Heart left ventricle (tissue), 16 donors: ENCODE results near the gene HDAC4. TPM values are rescaled to one million over a fixed set of nuclear protein-coding genes. Genes with fewer than 3 reads are reported as not detected.

Experiments used
- ATAC-seq, 4 donors: fragments of 200-7000 bp; cut with Tn5 transposase; one replicate each; pipeline ENCODE4 v1.9.1; 2020 to 2022; ENCODE audit warnings: moderate library complexity in 4 of 4, mild to moderate bottlenecking in 3 of 4, moderate number of reproducible peaks in 1 of 4
- DNase-seq, 5 donors: peaks; one replicate each; pipeline ENCODE4 v3.0.0-alpha.2; 2020
- H3K27ac ChIP-seq, 12 donors: fragments of 200-600 bp; sonication (generic) in 4 of 12; one replicate each; pipeline versions ENCODE4 v1.5.0 to v1.8.0; 2016 to 2022; ENCODE audit warnings: mild to moderate bottlenecking in 2 of 12
- H3K27me3 ChIP-seq, 9 donors: fragments of 200-600 bp; sonication (generic) in 2 of 9; one replicate each; pipeline versions ENCODE4 v1.5.1 to v1.8.0; 2016 to 2022; ENCODE audit warnings: mild to moderate bottlenecking in 3 of 9
- H3K36me3 ChIP-seq, 9 donors: fragments of 200-600 bp; sonication (generic) in 2 of 9; one replicate each; pipeline versions ENCODE4 v1.5.0 to v1.8.0; 2018 to 2022; ENCODE audit warnings: mild to moderate bottlenecking in 2 of 9
- H3K4me1 ChIP-seq, 12 donors: fragments of 200-600 bp; sonication (generic) in 4 of 12; one replicate each; pipeline versions ENCODE4 v1.5.0 to v1.8.0; 2016 to 2022; ENCODE audit warnings: mild to moderate bottlenecking in 3 of 12
- H3K4me3 ChIP-seq, 12 donors: fragments of 200-600 bp; sonication (generic) in 4 of 12; one replicate each; pipeline versions ENCODE4 v1.5.0 to v1.8.0; 2017 to 2022; ENCODE audit warnings: mild to moderate bottlenecking in 9 of 12, moderate library complexity in 4 of 12
- H3K9me3 ChIP-seq, 12 donors: fragments of 200-600 bp; sonication (generic) in 4 of 12; one replicate each; pipeline versions ENCODE4 v1.5.0 to v1.8.0; 2016 to 2022; ENCODE audit warnings: mild to moderate bottlenecking in 1 of 12
- POLR2A ChIP-seq, 2 donors: fragments of 450-650 bp; IDR thresholded peaks; one replicate each; pipeline ENCODE4 v1.6.1; 2017; ENCODE audit warnings: antibody characterized with exemption in 2 of 2, mild to moderate bottlenecking in 2 of 2, moderate library complexity in 2 of 2
- WGBS, 4 donors: extraction: QIAGEN DNeasy Blood & Tissue Kit in 2 of 4; methylation state at CpG; one replicate each; pipeline versions ENCODE4 v1.1.5 to v1.1.7; 2013 to 2018; 5-methylcytosine and 5-hydroxymethylcytosine counted together
- intact Hi-C, 10 donors: fragments of 100-400 bp; cut with DNase I; formaldehyde crosslinking; loops; one replicate each; pipeline versions ENCODE4 v1.11.1 to v1.14.2; 2022
- polyA plus RNA-seq, 2 donors: library from polyadenylated mRNA; stranded (reverse); fragments of 200-250 nt; gene quantifications; one replicate each; pipeline ENCODE4 v1.2.3, GENCODE V29; 2013
- total RNA-seq, 9 donors: library from RNA; depleted of rRNA in 2 of 9; stranded (reverse); fragments of >200 nt in 2 of 9; fragmentation: NEBNext Ultra II Directional in 3 of 9; extraction: Animal tissue kit (Norgen Biotek cat#: 25700) in 3 of 9; gene quantifications; one replicate each; pipeline versions ENCODE4 v1.1.0 to v1.2.4, GENCODE V29; 2016 to 2023
- TF ChIP-seq, protein P1 (sequence below), 12 donors: fragments of 200-600 bp; sonication (generic) in 4 of 12; IDR thresholded peaks; one replicate each; pipeline versions ENCODE4 v1.5.0 to v1.8.0; 2018 to 2022; ENCODE audit warnings: antibody characterized with exemption in 12 of 12, mild to moderate bottlenecking in 5 of 12
- donor health status: ischemic (EF 13 %, LVEDD 7.1; RV severe dilation, severe dysfunction).
- donor health status: healthy with polysubstance abuse.
- donor health status: DM: no; HTN: yes; CAD: no.
- donor health status: DM: no; HTN: no; CAD: no.
- donor health status: ischemic (EF 25% LVEDD 6.9; RV normal size, moderate dysfunction).
- donor health status: ischemic (EF 25% LVEDD 5.7; RV mildly dilated, moderate dysfunction).
- donor health status: healthy.
- donor health status: DM: yes; HTN: yes; CAD: no.
- donor health status: ischemic (EF 35%, LVEDD 5.7; RV mildly dilated, moderate dysfunction).
- donor health status: nonischemic (EF 11% LVEDD 7.7; RV severe dilation, severe dysfunction).
- donor health status: DM: yes; HTN: yes; CAD: no.
- donor health status: PGD.
- donor health status: ischemic (EF 29% LVEDD 5.4; RV normal size, mild dysfunction).
- donor health status: nonischemic (EF 23%, LVEDD 6.1; RV moderate dilation, normal function).

The HDAC4 gene
- total and polyA plus RNA-seq, 11 donors, result 13.9 to 37.6 (median 27.5) TPM

DNA sequence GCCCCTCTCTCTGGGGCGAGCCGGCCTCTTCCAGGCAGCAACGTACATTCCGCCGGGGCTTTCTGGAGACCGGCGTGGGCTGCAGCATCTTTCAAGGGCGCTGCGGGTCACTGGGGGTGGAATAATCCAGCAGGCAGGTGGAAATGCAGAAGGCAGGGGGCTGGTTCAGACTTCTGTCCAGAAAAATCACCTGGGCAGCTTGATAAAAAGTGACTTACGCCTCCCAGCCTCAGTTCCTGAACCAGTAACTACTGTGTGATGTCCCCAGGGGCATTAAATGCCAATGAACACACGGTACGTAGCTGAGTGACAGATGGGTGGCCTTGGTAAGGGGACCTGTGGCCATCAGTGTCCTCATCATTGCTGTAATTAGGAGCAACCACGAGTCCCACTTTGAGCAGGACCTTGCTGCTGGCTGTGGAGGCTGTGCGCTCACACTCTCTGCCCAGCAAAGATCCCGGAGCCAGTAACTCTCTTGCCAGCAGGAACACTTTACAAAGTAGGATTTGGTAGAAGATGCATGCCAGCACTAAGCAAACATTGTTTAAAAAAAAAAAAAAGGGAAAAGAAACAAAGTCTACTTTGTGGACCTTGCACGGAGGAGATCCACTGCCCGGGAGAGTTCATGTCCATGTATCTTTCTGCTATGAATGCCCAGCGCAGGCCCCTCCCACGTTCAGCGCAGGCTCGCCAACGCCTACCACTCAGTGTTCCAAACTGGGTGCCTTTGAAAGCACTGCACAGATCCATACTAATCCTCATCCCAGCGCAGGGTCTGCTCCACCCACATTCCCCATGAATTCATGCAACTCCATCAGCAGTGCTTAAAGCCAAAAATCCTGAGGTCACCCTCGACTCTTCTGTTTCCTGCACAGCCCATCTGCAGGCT lies 177.3 kb downstream of the HDAC4 start:
- 74 to 78% (median 75%) methylated on average over 24 of the region's 24 CpGs for WGBS, 4 donors
- intact Hi-C loops, result loop anchor here in 3 of 10 donors (5.0 to 10.0 kb wide), 2 partner anchors 171 to 174 kb away; no protein-coding TSS in a partner anchor
- H3K27ac ChIP-seq, result peak overlapping the region in 11 of 12 donors; percentile 79 to 93 (median 83)
- H3K9me3 ChIP-seq, result no peaks in the 10 kb centered on the region
- H3K4me1 ChIP-seq, result peaks cover 12 to 87% (median 71%) of the 10 kb centered on the region in 12 donors
- no peaks in the 10 kb centered on the region for H3K27me3 ChIP-seq
- peak in 3 of 4 donors; percentile 23 to 43 (median 32) for ATAC-seq
- peak overlapping the region in 1 of 12 donors; percentile 12 for H3K4me3 ChIP-seq
- H3K36me3 ChIP-seq, result no peaks in the 10 kb centered on the region
- DNase-seq, result peak in 2 of 5 donors; percentile 48 to 49
- TF ChIP-seq, protein P1, sequence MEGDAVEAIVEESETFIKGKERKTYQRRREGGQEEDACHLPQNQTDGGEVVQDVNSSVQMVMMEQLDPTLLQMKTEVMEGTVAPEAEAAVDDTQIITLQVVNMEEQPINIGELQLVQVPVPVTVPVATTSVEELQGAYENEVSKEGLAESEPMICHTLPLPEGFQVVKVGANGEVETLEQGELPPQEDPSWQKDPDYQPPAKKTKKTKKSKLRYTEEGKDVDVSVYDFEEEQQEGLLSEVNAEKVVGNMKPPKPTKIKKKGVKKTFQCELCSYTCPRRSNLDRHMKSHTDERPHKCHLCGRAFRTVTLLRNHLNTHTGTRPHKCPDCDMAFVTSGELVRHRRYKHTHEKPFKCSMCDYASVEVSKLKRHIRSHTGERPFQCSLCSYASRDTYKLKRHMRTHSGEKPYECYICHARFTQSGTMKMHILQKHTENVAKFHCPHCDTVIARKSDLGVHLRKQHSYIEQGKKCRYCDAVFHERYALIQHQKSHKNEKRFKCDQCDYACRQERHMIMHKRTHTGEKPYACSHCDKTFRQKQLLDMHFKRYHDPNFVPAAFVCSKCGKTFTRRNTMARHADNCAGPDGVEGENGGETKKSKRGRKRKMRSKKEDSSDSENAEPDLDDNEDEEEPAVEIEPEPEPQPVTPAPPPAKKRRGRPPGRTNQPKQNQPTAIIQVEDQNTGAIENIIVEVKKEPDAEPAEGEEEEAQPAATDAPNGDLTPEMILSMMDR (IDR thresholded peaks at IDR 0.05), result no peak
- TF ChIP-seq POLR2A (IDR thresholded peaks at IDR 0.05), result no peak

GRCh38 chr2:239222706-239223309 lies 178.0 kb downstream of the HDAC4 start:
- Histone ChIP-seq H3K27ac (peak overlapping the region; percentile 57 to 93 (median 82)), H3K36me3 (no peaks in the 10 kb centered on the region), H3K27me3 (no peaks in the 10 kb centered on the region), H3K9me3 (no peaks in the 10 kb centered on the region), H3K4me3 (peak overlapping the region in 1 of 12 donors; percentile 18), H3K4me1 (peaks cover 12 to 83% (median 67%) of the 10 kb centered on the region in 12 donors)
- DNase-seq (no peak), ATAC-seq (peak in 1 of 4 donors; percentile 21)
- 45 to 53% (median 51%) methylated on average over 10 of the region's 10 CpGs for WGBS, 4 donors
- no peak for TF ChIP-seq POLR2A (IDR thresholded peaks at IDR 0.05)
- TF ChIP-seq, protein P1 (IDR thresholded peaks at IDR 0.05), result no peak
- intact Hi-C loops, result loop anchor here in 3 of 10 donors (5.0 to 10.0 kb wide), 2 partner anchors 172 to 174 kb away; no protein-coding TSS in a partner anchor

DNA sequence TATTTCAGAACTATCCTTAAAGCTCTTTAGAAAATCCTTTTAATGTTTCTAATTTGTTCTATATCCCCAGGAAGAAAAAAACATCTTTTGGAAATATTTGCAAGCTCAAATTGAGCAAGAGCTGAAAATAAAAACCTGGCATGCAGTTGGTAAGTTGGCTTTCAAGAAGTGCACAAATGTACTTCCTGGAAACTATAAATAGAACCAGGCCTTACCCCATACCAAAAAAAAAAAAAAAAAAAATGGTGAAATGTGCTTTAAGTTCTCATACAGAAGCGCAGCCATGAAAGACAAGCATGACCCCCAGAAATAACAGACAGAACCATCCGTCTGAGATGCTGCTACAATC lies 178.5 kb downstream of the HDAC4 start:
- Histone ChIP-seq H3K9me3 (no peaks in the 10 kb centered on the region), H3K27me3 (no peaks in the 10 kb centered on the region), H3K4me3 (peak overlapping the region in 7 of 12 donors; percentile 5 to 40 (median 30)), H3K27ac (peak overlapping the region; percentile 57 to 93 (median 82)), H3K4me1 (peaks cover 9 to 78% (median 62%) of the 10 kb centered on the region in 12 donors), H3K36me3 (no peaks in the 10 kb centered on the region)
- intact Hi-C loops, result loop anchor here in 3 of 10 donors (5.0 to 10.0 kb wide), 2 partner anchors 173 to 175 kb away; no protein-coding TSS in a partner anchor
- ATAC-seq (peak in 3 of 4 donors; percentile 27 to 50 (median 32)), DNase-seq (no peak)
- TF ChIP-seq, protein P1 (IDR thresholded peaks at IDR 0.05), result no peak
- TF ChIP-seq POLR2A (IDR thresholded peaks at IDR 0.05), result no peak
- 33 to 57% (median 41%) methylated on average over 2 of the region's 2 CpGs for WGBS, 4 donors

DNA sequence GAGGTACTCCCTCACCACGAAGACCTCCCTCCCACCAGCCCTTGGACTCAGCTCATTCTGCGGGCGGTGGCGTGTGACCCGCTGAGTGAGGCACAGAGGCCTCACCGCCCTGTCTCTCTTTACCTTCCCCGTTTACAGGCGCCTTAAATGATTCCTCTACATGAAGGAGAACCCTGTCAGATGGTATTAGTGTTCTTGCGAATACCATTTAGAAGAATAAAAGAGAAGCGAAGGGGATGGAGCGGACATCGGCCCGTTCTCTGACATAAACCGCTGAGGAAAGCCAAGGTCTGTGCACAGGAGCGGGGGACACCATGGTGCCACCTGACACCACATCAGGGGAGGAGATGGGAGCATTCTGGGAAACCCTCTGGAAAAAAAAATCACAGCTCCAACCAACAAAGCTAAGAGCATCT lies 179.8 kb downstream of the HDAC4 start:
- Histone ChIP-seq H3K36me3 (no peaks in the 10 kb centered on the region), H3K4me1 (peaks cover 0 to 77% (median 55%) of the 10 kb centered on the region in 12 donors), H3K9me3 (no peaks in the 10 kb centered on the region), H3K4me3 (no peak overlapping the region), H3K27me3 (no peaks in the 10 kb centered on the region), H3K27ac (peak overlapping the region; percentile 57 to 93 (median 82))
- DNase-seq, result no peak
- intact Hi-C loops, result loop anchor here in 3 of 10 donors (5.0 to 10.0 kb wide), 2 partner anchors 174 to 176 kb away; no protein-coding TSS in a partner anchor
- no peak for ATAC-seq
- TF ChIP-seq POLR2A (IDR thresholded peaks at IDR 0.05), result no peak
- TF ChIP-seq, protein P1 (IDR thresholded peaks at IDR 0.05), result no peak
- 94 to 97% (median 95%) methylated on average over 15 of the region's 15 CpGs for WGBS, 4 donors
